HEK293 (cell line): ENCODE results near the gene TFR2.

Experiments
- CTCF ChIA-PET: fragments of 350-600 bp; formaldehyde crosslinking; extraction: SDS; loops from one replicate; lab custom pipeline; 2021; ENCODE audit warnings: antibody characterized with exemption; lab: Yijun Ruan, JAX
- POLR2A ChIA-PET: fragments of 300-600 bp; formaldehyde crosslinking; extraction: SDS; loops from one replicate; lab custom pipeline; 2020; ENCODE audit warnings: antibody characterized with exemption, inconsistent platforms; lab: Yijun Ruan, JAX
- H3K27ac ChIP-seq: fragments of 200-500 bp; sonication (Bioruptor generic); 2 replicates; pipeline ENCODE4 v1.5.1; 2014; ENCODE audit warnings: low read depth, low read length, control low read depth, inconsistent platforms; ENCODE audit errors: extremely low read depth
- H3K36me3 ChIP-seq, 2 experiments: fragments of 200-500 bp in 1 of 2; sonication (Bioruptor generic) in 1 of 2; 1 replicate in 1 of 2; 2 replicates in 1 of 2; pipeline ENCODE4 v1.5.1; 2014 to 2017; ENCODE audit warnings: inconsistent platforms in 2 of 2, low read length in 2 of 2; ENCODE audit not compliant: control insufficient read depth in 2 of 2, insufficient read depth in 1 of 2
- H3K4me1 ChIP-seq: fragments of 200-500 bp; sonication (Bioruptor generic); 2 replicates; pipeline ENCODE4 v1.5.1; 2014; ENCODE audit warnings: mild to moderate bottlenecking, low read length, inconsistent platforms; ENCODE audit not compliant: control insufficient read depth, insufficient read depth
- H3K4me3 ChIP-seq: 2 replicates; pipeline ENCODE4 v1.5.1; 2011; ENCODE audit warnings: low read depth, mild to moderate bottlenecking, control low read depth, low read length, moderate library complexity
- H3K9me3 ChIP-seq: fragments of 200-500 bp; sonication (Bioruptor generic); 2 replicates; pipeline ENCODE4 v1.5.1; 2014; ENCODE audit warnings: low read depth, low read length, inconsistent platforms; ENCODE audit not compliant: control insufficient read depth, insufficient read depth
- GLIS1 ChIP-seq: fragments of 450-650 bp; formaldehyde crosslinking; IDR thresholded peaks from 2 replicates; pipeline ENCODE4 v1.5.1; 2016; ENCODE audit warnings: missing biosample characterization, missing genetic modification characterization
- KLF1 ChIP-seq: fragments of 450-650 bp; formaldehyde crosslinking; IDR thresholded peaks from 2 replicates; pipeline ENCODE4 v1.5.1; 2016; ENCODE audit warnings: missing biosample characterization, missing genetic modification characterization
- PRDM10 ChIP-seq: fragments of 450-650 bp; formaldehyde crosslinking; IDR thresholded peaks from 2 replicates; pipeline ENCODE4 v1.5.1; 2016; ENCODE audit warnings: missing biosample characterization, missing genetic modification characterization
- REST ChIP-seq: fragments of 450-650 bp; formaldehyde crosslinking; IDR thresholded peaks from 2 replicates; pipeline ENCODE4 v1.5.1; 2016; ENCODE audit warnings: missing biosample characterization, missing genetic modification characterization
- SP3 ChIP-seq: fragments of 450-650 bp; formaldehyde crosslinking; IDR thresholded peaks from 2 replicates; pipeline ENCODE4 v1.5.1; 2016; ENCODE audit warnings: missing biosample characterization, missing genetic modification characterization
- ZBTB26 ChIP-seq: fragments of 450-650 bp; formaldehyde crosslinking; optimal IDR thresholded peaks from 2 replicates; pipeline ENCODE3; 2016; ENCODE audit warnings: missing biosample characterization, mild to moderate bottlenecking, missing genetic modification characterization
- ZBTB7A ChIP-seq: fragments of 450-650 bp; formaldehyde crosslinking; IDR thresholded peaks from 2 replicates; pipeline ENCODE4 v1.5.1; 2016; ENCODE audit warnings: low read depth, missing biosample characterization, missing genetic modification characterization
- ZBTB8A ChIP-seq: fragments of 450-650 bp; formaldehyde crosslinking; IDR thresholded peaks from 2 replicates; pipeline ENCODE4 v1.5.1; 2016; ENCODE audit warnings: missing biosample characterization, missing genetic modification characterization
- ZIC2 ChIP-seq: fragments of 450-650 bp; formaldehyde crosslinking; IDR thresholded peaks from 2 replicates; pipeline ENCODE4 v1.5.1; 2016; ENCODE audit warnings: missing biosample characterization, missing genetic modification characterization
- ZNF777 ChIP-seq: fragments of 450-650 bp; formaldehyde crosslinking; IDR thresholded peaks from 2 replicates; pipeline ENCODE4 v1.5.1; 2017; ENCODE audit warnings: missing biosample characterization, missing genetic modification characterization, borderline replicate concordance
- TF ChIP-seq, protein P1 (sequence below): fragments of 450-650 bp; formaldehyde crosslinking; IDR thresholded peaks from 2 replicates; pipeline ENCODE4 v1.5.1; 2016; ENCODE audit warnings: missing biosample characterization, missing genetic modification characterization
- TF ChIP-seq, protein P2 (sequence below): fragments of 450-650 bp; formaldehyde crosslinking; IDR thresholded peaks from 2 replicates; pipeline ENCODE4 v1.5.1; 2016; ENCODE audit warnings: missing biosample characterization, missing genetic modification characterization
- TF ChIP-seq, protein P3 (sequence below): fragments of 450-650 bp; formaldehyde crosslinking; IDR thresholded peaks from 2 replicates; pipeline ENCODE4 v1.5.1; 2016; ENCODE audit warnings: missing biosample characterization, missing genetic modification characterization

TFR2 gene

DNA sequence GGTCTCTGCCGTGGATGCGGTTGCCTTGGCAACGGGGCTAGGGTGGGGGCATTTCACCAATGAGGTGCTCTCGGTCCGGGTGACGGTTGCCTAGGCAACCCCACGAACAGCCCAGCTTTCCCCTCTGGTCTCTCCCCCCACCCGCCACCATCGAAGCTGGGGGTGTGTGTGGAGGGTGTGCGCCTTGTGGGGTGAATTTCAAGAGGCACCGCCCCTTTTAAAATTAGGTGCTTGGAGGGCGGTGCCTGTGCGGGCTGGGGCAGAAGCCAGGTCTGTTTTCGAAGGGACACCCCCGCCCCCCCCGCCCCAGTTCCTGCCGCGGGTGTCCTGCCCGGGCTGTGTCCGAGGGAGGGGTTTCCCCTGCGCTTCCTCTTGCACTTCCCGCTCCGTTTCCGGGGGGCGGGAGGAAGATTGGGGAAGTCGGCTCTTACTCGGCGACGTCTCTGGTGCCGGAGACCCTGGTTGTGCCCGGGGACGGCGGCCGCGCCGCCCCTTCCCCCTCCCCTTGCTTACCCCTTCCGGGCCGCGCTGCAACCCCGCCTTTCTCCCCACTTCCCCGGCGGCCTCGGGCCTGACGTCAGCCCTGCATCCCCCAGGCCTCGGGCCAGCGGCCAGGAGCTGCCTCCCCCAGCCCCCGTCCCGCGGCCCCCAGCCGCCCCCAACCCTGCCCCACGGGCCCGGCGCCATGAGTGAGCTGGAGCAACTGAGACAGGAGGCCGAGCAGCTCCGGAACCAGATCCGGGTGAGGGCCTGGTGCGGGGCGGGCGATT is 34.4 kb upstream of the TFR2 start (continued):
- 0 out of 2 replicates have a peak, but pooled peaks have one; percentile 13 for TF ChIP-seq PRDM10
- peak; percentile 89 for TF ChIP-seq KLF1
- TF ChIP-seq SP3 (tag by site-specific recombination): peak; percentile 62
- 0 out of 2 replicates have a peak, but pooled peaks have one; percentile 33 for TF ChIP-seq ZBTB7A
- TF ChIP-seq ZNF777 (tag by site-specific recombination): no peak
- TF ChIP-seq REST (tag by site-specific recombination): no peak
- TF ChIP-seq GLIS1 (tag by site-specific recombination): peak; percentile 93
- TF ChIP-seq, protein P1, sequence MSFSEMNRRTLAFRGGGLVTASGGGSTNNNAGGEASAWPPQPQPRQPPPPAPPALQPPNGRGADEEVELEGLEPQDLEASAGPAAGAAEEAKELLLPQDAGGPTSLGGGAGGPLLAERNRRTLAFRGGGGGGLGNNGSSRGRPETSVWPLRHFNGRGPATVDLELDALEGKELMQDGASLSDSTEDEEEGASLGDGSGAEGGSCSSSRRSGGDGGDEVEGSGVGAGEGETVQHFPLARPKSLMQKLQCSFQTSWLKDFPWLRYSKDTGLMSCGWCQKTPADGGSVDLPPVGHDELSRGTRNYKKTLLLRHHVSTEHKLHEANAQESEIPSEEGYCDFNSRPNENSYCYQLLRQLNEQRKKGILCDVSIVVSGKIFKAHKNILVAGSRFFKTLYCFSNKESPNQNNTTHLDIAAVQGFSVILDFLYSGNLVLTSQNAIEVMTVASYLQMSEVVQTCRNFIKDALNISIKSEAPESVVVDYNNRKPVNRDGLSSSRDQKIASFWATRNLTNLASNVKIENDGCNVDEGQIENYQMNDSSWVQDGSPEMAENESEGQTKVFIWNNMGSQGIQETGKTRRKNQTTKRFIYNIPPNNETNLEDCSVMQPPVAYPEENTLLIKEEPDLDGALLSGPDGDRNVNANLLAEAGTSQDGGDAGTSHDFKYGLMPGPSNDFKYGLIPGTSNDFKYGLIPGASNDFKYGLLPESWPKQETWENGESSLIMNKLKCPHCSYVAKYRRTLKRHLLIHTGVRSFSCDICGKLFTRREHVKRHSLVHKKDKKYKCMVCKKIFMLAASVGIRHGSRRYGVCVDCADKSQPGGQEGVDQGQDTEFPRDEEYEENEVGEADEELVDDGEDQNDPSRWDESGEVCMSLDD: peak; percentile 85

GRCh38 chr7:100675105-100675451 is 33.7 kb upstream of the TFR2 start:
- Histone ChIP-seq H3K4me3 (peak overlapping the region; percentile 97), H3K27ac (peak overlapping the region; percentile 62; the same call in 1 of the 2 replicates), H3K36me3 (peaks cover 0 to 34% of the 10 kb centered on the region in 2 experiments; a peak in 2 of 3 replicates), H3K9me3 (no peaks in the 10 kb centered on the region), H3K4me1 (peaks cover 6% of the 10 kb centered on the region; the same call in 1 of the 2 replicates)
- CTCF ChIA-PET: interaction anchor here (0.6 to 8.4 kb wide), 2 partner anchors 16 to 149 kb away, joined by 3 to 77 read pairs; no protein-coding TSS in a partner anchor
- TF ChIP-seq ZBTB8A (tag by site-specific recombination) (peak; percentile 11; the same call in 1 of the 2 replicates), ZBTB26 (peak; percentile 36), ZIC2 (tag by site-specific recombination) (0 out of 2 replicates have a peak, but pooled peaks have one; percentile 19)
- TF ChIP-seq, protein P2, sequence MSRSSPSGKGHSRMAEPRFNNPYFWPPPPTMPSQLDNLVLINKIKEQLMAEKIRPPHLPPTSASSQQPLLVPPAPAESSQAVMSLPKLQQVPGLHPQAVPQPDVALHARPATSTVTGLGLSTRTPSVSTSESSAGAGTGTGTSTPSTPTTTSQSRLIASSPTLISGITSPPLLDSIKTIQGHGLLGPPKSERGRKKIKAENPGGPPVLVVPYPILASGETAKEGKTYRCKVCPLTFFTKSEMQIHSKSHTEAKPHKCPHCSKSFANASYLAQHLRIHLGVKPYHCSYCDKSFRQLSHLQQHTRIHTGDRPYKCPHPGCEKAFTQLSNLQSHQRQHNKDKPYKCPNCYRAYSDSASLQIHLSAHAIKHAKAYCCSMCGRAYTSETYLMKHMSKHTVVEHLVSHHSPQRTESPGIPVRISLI: no peak
- TF ChIP-seq, protein P3, sequence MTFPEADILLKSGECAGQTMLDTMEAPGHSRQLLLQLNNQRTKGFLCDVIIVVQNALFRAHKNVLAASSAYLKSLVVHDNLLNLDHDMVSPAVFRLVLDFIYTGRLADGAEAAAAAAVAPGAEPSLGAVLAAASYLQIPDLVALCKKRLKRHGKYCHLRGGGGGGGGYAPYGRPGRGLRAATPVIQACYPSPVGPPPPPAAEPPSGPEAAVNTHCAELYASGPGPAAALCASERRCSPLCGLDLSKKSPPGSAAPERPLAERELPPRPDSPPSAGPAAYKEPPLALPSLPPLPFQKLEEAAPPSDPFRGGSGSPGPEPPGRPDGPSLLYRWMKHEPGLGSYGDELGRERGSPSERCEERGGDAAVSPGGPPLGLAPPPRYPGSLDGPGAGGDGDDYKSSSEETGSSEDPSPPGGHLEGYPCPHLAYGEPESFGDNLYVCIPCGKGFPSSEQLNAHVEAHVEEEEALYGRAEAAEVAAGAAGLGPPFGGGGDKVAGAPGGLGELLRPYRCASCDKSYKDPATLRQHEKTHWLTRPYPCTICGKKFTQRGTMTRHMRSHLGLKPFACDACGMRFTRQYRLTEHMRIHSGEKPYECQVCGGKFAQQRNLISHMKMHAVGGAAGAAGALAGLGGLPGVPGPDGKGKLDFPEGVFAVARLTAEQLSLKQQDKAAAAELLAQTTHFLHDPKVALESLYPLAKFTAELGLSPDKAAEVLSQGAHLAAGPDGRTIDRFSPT (tag by site-specific recombination): no peak
- POLR2A ChIA-PET: interaction anchor here (1.5 to 3.8 kb wide), 2 partner anchors 90 to 200 kb away, joined by 3 to 26 read pairs; partner anchors contain the start of genes FBXO24, LRCH4 and SRRT
